AG04449 (cell line): ENCODE results near the gene SLC37A4.

ENCODE experiments used
- CTCF ChIA-PET: fragments of 350-600 bp; formaldehyde crosslinking; extraction: SDS; loops from one replicate; lab custom pipeline; 2021; ENCODE audit warnings: antibody characterized with exemption; lab: Yijun Ruan, JAX
- POLR2A ChIA-PET: fragments of 400-600, 350-600 bp; formaldehyde crosslinking; extraction: SDS; loops from one replicate; lab custom pipeline; 2020; ENCODE audit warnings: antibody characterized with exemption, inconsistent platforms; lab: Yijun Ruan, JAX
- DNase-seq: peaks from one replicate; pipeline ENCODE4 v3.0.0-alpha.2; 2010; ENCODE audit warnings: low read depth, low spot score
- H3K4me3 ChIP-seq: 2 replicates; pipeline ENCODE4 v1.5.1; 2011; ENCODE audit warnings: low read depth, mild to moderate bottlenecking, control low read depth, low read length
- TF ChIP-seq, protein P1 (sequence below): IDR thresholded peaks from one replicate; pipeline ENCODE4 v1.5.1; 2011; ENCODE audit warnings: mild to moderate bottlenecking, moderate library complexity, low read length, control low read depth, inconsistent platforms; ENCODE audit not compliant: insufficient read depth; ENCODE audit errors: missing control alignments

Gene SLC37A4

DNA sequence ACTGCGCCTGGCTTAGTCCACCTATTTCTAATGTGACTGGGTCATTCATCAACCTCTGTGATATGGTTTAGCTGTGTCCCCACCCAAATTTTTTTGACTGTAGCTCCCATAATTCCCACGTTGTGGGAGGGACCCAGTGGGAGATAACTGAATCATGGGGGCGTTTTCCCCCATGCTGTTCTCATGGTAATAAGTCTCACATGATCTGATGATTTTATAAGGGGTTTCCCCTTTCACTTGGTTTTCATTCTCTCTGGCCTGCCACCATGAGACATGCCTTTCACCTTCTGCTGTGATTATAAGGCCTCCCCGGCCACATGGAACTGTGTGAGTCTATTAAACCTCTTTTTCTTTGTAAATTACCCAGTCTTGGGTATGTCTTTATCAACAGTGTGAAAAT, 24.0 kb downstream of the SLC37A4 start:
- ChIA-PET POLR2A (no interaction called here), CTCF (interaction anchor here (0.8 kb wide), 1 partner anchor 12 kb away, joined by 4 read pairs; no protein-coding TSS in a partner anchor)
- no peak overlapping the region for H3K4me3 ChIP-seq
- TF ChIP-seq, protein P1, sequence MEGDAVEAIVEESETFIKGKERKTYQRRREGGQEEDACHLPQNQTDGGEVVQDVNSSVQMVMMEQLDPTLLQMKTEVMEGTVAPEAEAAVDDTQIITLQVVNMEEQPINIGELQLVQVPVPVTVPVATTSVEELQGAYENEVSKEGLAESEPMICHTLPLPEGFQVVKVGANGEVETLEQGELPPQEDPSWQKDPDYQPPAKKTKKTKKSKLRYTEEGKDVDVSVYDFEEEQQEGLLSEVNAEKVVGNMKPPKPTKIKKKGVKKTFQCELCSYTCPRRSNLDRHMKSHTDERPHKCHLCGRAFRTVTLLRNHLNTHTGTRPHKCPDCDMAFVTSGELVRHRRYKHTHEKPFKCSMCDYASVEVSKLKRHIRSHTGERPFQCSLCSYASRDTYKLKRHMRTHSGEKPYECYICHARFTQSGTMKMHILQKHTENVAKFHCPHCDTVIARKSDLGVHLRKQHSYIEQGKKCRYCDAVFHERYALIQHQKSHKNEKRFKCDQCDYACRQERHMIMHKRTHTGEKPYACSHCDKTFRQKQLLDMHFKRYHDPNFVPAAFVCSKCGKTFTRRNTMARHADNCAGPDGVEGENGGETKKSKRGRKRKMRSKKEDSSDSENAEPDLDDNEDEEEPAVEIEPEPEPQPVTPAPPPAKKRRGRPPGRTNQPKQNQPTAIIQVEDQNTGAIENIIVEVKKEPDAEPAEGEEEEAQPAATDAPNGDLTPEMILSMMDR: no peak
- no peak for DNase-seq

DNA sequence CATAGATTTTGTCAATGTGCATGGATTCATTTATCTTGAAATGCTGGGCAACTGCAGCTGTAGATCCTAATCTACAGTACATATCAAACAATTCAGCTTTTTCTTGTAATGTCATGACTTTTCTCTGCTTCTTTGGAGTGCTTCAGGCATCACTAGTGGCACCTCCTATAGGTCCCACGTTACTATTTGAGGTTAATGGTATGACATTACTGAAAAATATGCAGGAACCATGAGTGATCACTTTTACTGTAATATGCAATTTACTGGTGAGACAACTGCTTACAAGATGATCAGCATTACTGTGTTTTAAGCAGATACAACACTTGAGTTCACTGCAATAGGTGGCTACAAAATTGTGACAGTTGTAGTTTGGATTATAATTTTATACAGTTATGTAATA, 29.8 kb downstream of the SLC37A4 start:
- no peak for DNase-seq
- ChIA-PET CTCF (no interaction called here), POLR2A (no interaction called here)
- TF ChIP-seq, protein P1: no peak
- H3K4me3 ChIP-seq: no peak overlapping the region

DNA sequence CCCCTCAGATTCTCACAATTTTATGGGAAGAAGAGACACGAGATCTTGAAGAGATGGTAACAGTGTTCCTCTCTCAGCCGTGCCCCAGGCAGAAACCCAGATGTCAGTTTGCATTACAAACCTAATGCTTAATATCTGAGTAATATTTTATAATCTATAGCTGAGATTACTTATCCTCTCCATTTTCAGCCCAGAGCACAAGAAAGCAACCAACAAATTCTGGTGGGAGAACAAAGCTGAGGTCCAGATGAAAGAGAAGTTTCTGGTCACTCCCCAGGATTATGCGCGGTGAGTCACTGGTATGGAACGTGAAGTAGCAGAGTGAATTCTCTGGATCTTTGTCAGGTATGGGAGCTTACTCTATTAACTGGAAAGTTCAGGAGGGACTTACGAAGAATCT, 31.9 kb downstream of the SLC37A4 start:
- TF ChIP-seq, protein P1: no peak
- peak overlapping the region; percentile 67 for H3K4me3 ChIP-seq
- CTCF ChIA-PET: interaction anchor here (1.1 to 3.5 kb wide), 5 partner anchors 9 to 310 kb away, joined by 3 to 11 read pairs (median 5); no protein-coding TSS in a partner anchor
- no peak for DNase-seq
- POLR2A ChIA-PET: interaction anchor here (0.6 to 0.8 kb wide), 2 partner anchors 12 to 20 kb away, joined by 3 read pairs; partner anchors contain the start of gene TRAPPC4

DNA sequence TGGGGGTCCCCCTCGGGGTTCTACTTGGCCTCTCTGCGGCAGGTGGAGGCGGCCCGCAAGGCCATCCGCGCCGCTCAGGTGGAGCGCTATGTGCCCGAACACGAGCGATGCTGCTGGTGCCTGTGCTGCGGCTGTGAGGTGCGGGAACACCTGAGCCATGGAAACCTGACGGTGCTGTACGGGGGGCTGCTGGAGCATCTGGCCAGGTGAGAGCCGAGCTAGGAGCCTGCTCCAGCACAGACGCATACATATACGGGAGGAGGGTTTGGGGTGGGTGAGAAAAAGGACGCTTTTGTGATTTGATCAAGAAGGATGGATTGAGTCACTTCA, 32.3 kb downstream of the SLC37A4 start:
- H3K4me3 ChIP-seq: peak overlapping the region; percentile 67
- TF ChIP-seq, protein P1: no peak
- ChIA-PET POLR2A (interaction anchor here (0.8 to 1.6 kb wide), 3 partner anchors 13 to 73 kb away, joined by 3 read pairs; partner anchors contain the start of gene BCL9L), CTCF (interaction anchor here (1.1 to 3.5 kb wide), 5 partner anchors 9 to 309 kb away, joined by 3 to 11 read pairs (median 5); no protein-coding TSS in a partner anchor)
- no peak for DNase-seq

DNA sequence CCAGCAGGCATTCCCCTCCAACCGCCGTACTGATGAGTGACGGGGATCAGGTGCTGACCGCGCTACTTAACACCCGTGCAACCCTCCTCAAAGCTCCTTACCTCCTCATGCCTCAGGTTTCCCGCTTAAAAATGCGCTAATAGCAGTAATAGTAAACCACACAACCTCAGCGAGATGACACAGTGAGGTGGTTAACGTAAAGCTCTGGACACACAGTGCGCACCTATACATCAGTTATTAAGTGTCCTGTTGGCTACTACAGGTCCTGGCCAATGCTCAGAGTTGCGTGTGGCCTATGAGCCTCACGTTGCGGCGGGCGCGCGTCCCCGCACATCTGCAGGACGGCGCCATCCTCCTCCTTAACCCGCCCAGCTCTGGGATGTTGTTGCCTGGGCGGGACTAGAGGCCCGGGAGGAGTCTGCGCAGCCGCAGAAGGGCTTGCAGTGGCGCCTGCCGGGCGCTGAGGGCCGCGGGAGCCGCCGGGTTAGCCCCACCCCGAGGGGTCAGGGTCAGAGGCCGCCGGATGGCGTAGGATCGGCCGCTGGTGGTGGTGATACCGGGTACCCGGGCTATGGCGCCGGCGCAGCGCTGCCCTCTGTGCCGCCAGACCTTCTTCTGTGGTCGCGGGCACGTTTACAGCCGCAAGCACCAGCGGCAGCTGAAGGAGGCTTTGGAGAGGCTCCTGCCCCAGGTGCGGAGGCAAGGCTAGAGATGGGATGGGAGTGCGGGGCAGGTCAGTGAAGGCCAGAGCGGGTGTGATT, 32.9 kb downstream of the SLC37A4 start, which contains the start of gene CENATAC:
Gene CENATAC (plus strand): TSS at position 512 of the 761 bp plus-strand sequence. CDS start 60 bp downstream, at position 572.
- no peak for DNase-seq
- CTCF ChIA-PET: interaction anchor here (0.7 to 3.5 kb wide), 10 partner anchors 10 to 309 kb away, joined by 3 to 11 read pairs (median 4); no protein-coding TSS in a partner anchor
- POLR2A ChIA-PET: interaction anchor here (0.9 to 1.6 kb wide), 3 partner anchors 18 to 75 kb away, joined by 3 read pairs; partner anchors contain the start of gene BCL9L
- peak within 1 kb of the TSS; percentile 67 for H3K4me3 ChIP-seq
- TF ChIP-seq, protein P1: no peak
